Measurements from ENCODE around the gene BMPR1A. TPM values are rescaled to one million over a fixed set of nuclear protein-coding genes. Genes with fewer than 3 reads are reported as not detected.

BMPR1A gene
- total and polyA plus RNA-seq, 9 of the 15 experiments (the other 6 are each of a cell fraction or from before 2014, with no cell fraction given): 1.6 to 17.5 (median 9.1) TPM

- TF ChIP-seq EP400 (IDR thresholded peaks at IDR 0.05) (peak; percentile 23; the same call in 1 of the 2 replicates), U2AF2 (optimal IDR thresholded peaks at IDR 0.05; ENCODE audit: low read depth, low read length) (no peak), FOXK1 (CRISPR knock-in tag; IDR thresholded peaks at IDR 0.05; ENCODE audit: borderline replicate concordance) (no peak), ATF2 (CRISPR knock-in tag; IDR thresholded peaks at IDR 0.05) (no peak), ZNF644 (tag; IDR thresholded peaks at IDR 0.05; ENCODE audit: low read depth) (no peak), ZBTB8A (IDR thresholded peaks at IDR 0.05; ENCODE audit: partially characterized antibody) (no peak), VEZF1 (CRISPR knock-in tag; IDR thresholded peaks at IDR 0.05) (peak; percentile 63), CXXC5 (CRISPR knock-in tag; IDR thresholded peaks at IDR 0.05) (peak; percentile 18; the same call in 1 of the 2 replicates), CBX2 (IDR thresholded peaks at IDR 0.05; ENCODE audit: insufficient read depth, low read length, poor library complexity, severe bottlenecking) (no peak), YY1 (IDR thresholded peaks at IDR 0.05; ENCODE audit: borderline replicate concordance in 1 of 3, control insufficient read depth in 1 of 3, extremely low read depth in 1 of 3, insufficient read depth in 3 of 3, insufficient read length in 1 of 3, insufficient replicate concordance in 2 of 3, low read depth in 1 of 3, low read length in 2 of 3) (peak in 2 of 3 experiments; percentile 31 to 69), ZNF133 (CRISPR knock-in tag; IDR thresholded peaks at IDR 0.05) (no peak), TEAD4 (IDR thresholded peaks at IDR 0.05; ENCODE audit: low read length) (no peak), TEAD4 (CRISPR knock-in tag; IDR thresholded peaks at IDR 0.05; ENCODE audit: borderline replicate concordance) (no peak), ZNF384 (IDR thresholded peaks at IDR 0.05; ENCODE audit: low read depth, low read length) (no peak), TBL1XR1 (IDR thresholded peaks at IDR 0.05; ENCODE audit: low read length in 2 of 2) (0 out of 4 replicates have a peak, but pooled peaks of 1 of the 2 experiments have one; percentile 31), FOXM1 (IDR thresholded peaks at IDR 0.05; ENCODE audit: low read depth) (no peak), FOXM1 (CRISPR knock-in tag; IDR thresholded peaks at IDR 0.05; ENCODE audit: low read depth) (no peak), DMBX1 (CRISPR knock-in tag; IDR thresholded peaks at IDR 0.05; ENCODE audit: borderline replicate concordance) (no peak)
- TF ChIP-seq, protein P1, sequence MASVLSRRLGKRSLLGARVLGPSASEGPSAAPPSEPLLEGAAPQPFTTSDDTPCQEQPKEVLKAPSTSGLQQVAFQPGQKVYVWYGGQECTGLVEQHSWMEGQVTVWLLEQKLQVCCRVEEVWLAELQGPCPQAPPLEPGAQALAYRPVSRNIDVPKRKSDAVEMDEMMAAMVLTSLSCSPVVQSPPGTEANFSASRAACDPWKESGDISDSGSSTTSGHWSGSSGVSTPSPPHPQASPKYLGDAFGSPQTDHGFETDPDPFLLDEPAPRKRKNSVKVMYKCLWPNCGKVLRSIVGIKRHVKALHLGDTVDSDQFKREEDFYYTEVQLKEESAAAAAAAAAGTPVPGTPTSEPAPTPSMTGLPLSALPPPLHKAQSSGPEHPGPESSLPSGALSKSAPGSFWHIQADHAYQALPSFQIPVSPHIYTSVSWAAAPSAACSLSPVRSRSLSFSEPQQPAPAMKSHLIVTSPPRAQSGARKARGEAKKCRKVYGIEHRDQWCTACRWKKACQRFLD (CRISPR knock-in tag; IDR thresholded peaks at IDR 0.05): no peak
- TF ChIP-seq, protein P2, sequence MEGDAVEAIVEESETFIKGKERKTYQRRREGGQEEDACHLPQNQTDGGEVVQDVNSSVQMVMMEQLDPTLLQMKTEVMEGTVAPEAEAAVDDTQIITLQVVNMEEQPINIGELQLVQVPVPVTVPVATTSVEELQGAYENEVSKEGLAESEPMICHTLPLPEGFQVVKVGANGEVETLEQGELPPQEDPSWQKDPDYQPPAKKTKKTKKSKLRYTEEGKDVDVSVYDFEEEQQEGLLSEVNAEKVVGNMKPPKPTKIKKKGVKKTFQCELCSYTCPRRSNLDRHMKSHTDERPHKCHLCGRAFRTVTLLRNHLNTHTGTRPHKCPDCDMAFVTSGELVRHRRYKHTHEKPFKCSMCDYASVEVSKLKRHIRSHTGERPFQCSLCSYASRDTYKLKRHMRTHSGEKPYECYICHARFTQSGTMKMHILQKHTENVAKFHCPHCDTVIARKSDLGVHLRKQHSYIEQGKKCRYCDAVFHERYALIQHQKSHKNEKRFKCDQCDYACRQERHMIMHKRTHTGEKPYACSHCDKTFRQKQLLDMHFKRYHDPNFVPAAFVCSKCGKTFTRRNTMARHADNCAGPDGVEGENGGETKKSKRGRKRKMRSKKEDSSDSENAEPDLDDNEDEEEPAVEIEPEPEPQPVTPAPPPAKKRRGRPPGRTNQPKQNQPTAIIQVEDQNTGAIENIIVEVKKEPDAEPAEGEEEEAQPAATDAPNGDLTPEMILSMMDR (IDR thresholded peaks at IDR 0.05 in 2 of 3, conservative IDR thresholded peaks at IDR 0.05 in 1 of 3; ENCODE audit: insufficient read depth in 2 of 3, low read depth in 1 of 3, low read length in 3 of 3): no peak
Observed at GRCh38 chr10:86953747-86954680, 197.6 kb downstream of the BMPR1A start (continued).

Measured in K562 (cell line).